ENCODE data around the gene PIGZ.

The PIGZ gene

DNA sequence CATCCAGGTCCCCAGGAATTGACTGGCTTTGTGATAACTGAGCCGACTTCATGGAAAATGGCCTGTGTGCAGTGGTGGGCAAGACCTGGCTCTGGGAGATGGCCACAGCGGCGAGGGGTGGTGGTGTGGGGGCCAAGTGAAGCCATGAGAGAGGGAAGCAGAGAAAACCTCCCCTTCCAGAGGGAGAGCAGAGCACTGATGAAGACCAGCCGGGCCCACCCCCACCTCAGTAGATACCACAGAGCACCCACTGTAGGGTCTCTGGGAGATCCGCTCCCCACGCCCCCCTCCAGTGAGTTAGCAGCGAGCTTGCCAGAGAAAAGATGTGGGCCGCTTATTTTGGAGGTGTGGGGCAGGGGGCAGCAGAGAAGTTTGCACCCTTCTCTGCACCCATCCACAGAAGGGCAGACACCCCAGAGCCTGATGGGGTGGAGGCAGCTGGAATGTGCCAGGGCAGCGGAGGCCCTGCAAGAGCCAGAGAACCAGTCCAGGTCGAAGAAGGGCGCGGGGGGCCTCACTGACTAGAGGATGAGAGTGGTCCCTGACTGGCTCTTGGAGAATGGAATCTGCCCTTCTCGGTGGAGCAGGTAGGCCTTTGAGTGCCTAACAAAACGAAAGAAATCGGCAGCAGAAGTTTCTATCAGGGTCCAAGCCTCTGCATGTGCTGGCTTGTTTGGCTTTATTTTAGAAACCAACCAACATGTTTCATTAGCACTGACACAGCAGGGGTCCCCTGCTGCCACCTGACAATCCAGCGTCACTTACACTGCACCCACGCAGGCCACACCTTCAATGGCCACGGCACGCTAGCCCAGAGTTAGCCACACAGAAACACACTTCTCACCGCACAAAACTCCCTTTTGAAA is 32.7 kb upstream of the PIGZ start:
- no peak for DNase-seq (ENCODE audit: low read depth)

GRCh38 chr3:197000211-197000610 is 31.6 kb upstream of the PIGZ start:
- DNase-seq (ENCODE audit: low read depth): no peak

DNA sequence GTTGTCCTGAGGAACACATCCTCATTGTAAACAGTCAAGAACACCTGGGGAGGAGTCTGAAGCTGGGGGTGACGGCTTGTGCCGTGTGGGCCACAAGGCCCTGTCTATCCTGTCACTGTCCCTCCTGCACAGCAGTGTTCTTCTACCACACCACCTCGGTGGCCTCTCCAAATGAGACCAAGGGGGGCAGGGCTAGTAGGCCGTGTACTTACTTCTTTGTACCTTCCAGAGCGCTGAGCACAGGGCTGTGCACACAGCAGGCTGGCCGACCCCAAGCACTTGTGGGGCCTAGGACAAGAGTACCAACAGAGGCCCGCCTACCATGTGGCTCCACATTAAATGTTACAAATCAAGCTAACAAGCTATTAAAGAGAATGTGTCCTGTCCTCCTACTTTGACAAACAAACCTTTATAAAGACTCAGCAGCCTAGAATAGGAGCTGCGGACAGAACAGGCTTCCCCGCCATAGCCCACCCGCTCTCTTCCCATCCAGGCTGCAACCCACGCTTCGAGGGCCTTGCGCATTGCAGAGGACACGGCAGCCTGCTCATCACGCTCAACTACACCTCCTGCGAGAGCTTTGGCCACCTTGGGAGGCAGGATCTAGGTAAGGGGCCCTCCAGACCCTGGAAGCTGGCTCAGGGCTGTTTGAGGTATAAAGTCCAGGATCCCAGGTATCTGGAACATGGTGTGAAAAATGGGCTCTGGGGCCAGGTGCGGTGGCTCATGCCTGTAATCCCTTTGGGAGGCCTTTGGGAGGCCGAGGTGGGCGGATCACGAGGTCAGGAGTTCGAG is 30.5 kb upstream of the PIGZ start:
- DNase-seq (ENCODE audit: low read depth): no peak

DNA sequence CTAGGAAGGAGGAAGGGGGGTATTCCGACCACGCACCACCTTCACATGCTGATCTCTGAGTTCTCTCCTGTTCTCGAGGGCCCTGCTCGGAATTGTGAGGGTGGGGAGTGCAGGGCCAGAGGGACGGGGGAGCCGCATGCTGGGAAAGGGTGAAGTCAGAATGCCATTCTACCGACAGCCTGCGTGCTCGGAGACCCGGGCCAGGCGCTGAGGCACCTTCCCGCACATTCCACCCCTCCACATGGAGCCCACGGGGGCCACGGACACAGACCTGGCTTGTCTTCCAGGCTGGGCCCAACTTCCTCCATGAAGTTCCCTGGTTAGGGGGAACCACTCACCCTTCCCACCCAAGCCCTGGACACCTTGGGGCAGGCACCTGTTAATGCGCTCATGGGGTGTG is 28.7 kb upstream of the PIGZ start:
- no peak for DNase-seq (ENCODE audit: low read depth)

DNA sequence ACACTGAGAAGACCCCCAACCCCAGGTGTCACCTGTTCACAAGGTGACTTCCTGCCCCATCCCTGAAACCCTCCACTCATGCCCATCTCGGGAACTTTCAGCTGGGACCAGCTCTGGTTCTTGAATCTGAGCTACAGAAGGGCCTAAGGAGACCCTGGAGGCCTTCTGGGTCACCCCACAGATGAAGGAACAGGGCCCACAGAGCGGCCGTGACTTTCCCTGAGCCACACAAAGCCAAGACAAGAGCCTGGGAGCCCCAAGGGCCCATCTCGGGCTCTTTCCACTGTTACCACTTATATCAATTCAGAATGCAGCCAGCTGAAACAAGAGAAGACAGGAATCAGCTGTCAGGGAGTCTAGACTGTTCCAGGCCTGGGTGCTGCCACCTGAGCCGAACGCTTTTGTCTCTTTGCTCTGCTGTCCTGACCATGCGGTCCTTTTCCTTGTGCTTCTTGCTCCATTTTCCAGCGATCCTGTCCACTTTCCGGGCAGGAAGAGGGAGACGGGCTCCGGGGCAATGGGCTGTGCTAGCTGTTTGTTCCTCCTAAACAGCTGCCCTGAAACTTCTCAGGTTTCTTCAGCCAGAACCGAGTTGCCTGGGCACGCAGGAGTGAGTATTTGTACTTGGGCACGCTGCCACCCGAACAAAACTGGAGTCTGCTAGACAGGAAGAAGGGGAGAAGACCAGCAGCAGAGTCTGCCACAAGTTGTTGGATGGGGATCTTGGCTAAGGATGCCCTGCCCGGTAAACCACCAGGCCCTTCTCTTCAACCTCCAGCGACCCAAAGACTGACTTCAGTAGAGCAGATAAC is 28.0 kb upstream of the PIGZ start:
- no peak for DNase-seq (ENCODE audit: low read depth)

DNA sequence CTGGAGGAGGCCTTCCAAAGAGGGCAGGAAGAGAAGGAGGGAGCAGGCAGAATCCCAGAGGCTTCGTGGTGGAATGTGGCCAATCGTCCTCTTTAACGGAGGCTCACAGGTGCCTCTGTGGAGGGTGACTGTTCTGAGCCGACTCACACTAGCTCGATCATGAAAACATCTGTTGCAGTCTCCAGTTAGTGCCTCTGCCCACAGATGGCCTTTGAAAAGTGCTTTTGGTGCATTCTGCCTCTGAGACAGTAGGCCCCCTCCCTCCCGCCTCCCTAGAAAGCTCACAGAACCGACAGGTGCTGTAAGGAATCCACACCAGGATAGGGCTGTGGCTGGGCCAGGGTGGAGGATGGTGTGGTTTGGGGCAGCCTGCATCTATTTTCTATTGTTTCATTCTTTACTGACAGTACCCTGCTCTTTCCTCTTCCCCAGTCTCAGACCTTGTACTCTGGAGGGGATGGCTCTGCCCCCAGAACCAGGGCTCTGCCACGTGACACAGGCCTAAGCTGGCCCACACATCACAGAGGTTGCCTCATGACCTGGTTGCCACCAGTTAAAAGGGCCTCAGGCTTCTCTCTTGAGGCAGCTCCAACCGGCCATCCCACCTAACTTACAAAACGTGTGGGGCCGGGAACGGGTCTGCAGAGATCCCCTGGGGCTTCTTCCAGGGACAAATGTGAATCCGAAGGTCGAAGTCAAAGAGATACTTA is 27.2 kb upstream of the PIGZ start:
- DNase-seq (ENCODE audit: low read depth): no peak

DNA sequence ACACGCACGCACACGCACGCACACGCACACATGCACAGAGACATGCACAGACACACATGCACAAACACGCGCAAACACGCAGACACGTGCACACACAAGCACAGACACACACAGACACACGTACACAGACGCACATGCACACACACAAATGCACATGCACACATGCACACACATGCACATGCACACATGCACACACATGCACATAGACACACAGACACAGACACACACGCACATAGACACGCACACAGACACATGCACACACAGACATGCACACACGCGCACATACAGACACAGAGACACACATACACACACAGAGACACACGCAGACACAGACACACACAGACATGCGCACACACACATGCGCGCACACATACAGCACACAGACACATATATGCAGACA is 26.4 kb upstream of the PIGZ start:
- DNase-seq (ENCODE audit: low read depth): no peak

GRCh38 chr3:196994056-196994455 is 25.4 kb upstream of the PIGZ start:
- no peak for DNase-seq (ENCODE audit: low read depth)

DNA sequence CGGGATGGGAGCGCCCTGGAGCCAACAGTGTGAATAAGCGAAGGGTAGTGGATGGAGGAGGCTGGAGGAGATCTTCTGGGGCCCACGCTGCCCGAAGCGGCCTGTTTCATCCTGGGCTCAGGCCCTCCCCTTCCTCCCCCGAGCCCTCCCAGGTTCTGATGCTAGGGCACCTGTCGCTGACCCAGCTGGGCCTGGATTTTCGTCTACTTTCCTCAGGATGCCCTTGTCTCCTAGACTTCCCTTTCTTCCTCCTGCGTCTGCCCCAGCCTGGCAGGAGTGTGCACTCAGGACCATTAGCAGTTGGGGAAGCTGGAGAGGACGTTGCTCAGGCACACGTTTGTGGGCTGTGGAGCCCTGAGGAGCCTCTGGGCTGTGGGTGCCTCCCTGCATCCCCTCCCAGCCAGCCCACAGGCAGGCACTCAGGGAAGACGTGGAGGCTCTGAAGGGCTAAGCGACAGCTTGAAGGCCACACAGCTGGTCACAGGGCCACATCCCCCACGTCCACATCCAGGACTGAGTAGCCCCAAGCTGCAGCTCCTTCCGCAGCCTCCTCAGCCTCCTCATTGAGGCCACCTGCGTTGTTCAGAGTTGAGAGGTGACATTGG is 23.9 kb upstream of the PIGZ start:
- no peak for DNase-seq (ENCODE audit: low read depth)

- DNase-seq (ENCODE audit: low read depth): no peak
These were observed 23.2 kb upstream of the PIGZ start for GRCh38 chr3:196991581-196992460.

DNA sequence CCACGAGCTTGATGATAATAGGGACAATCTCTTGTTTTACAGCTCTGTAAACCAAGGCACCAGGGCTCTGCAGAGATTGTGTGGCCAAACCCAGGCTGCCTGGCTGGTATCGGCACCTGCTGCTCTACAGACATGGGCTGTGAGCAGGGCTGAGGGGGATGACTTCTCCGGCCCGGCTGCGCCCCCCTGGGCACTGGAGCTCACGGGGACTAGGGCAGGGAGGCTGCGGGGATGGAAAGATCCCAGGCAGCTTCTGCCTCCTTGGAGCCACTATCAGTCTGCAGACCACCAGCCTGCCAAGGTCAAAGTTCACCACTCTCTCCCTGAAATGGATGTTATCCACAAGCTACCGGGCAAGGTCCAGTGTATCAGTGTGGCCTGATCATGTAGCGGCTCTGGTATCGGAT is 22.0 kb upstream of the PIGZ start:
- DNase-seq (ENCODE audit: low read depth): no peak

DNA sequence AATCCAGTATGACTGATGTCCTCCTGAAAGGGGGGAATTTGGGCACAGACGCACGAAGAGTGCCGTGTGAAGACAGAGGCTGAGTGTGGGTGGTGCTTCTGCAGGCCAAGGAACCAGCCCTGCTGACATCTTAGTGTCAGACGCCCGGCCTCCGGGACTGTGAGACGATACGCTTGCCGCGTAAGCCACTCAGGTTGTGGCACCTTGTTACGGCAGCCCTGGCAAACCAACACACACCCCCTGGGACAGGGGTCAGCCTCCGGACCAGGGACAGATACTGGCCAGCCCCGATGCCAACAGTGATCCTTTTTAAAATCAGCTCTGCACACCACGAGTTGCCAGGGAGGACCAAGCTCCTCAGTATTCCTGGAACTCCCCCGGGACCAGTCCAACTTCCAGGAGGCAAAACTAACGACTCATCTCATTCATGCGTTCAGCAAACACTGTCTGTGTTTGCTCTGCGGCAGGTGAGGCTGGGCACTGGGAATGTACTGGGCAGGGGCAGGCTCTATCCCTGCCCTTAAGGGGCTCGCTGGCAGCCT is 21.2 kb upstream of the PIGZ start:
- no peak for DNase-seq (ENCODE audit: low read depth)

- no peak for DNase-seq (ENCODE audit: low read depth)
These were observed 19.8 kb upstream of the PIGZ start for GRCh38 chr3:196988241-196989029.

- no peak for DNase-seq (ENCODE audit: low read depth)
These were observed 18.4 kb upstream of the PIGZ start for GRCh38 chr3:196987022-196987421.

GRCh38 chr3:196985954-196986885 is 17.6 kb upstream of the PIGZ start:
- DNase-seq (ENCODE audit: low read depth): no peak

GRCh38 chr3:196985298-196985697 is 16.7 kb upstream of the PIGZ start:
- DNase-seq (ENCODE audit: low read depth): no peak

- DNase-seq (ENCODE audit: low read depth): no peak
These were observed 14.6 kb upstream of the PIGZ start for GRCh38 chr3:196983186-196983585.

GRCh38 chr3:196981657-196982056 is 13.0 kb upstream of the PIGZ start:
- no peak for DNase-seq (ENCODE audit: low read depth)

Measured in HS-27A (cell line).